COLO668 (cell line): ENCODE data around the gene GMNC.
"Not testable (repeated sequence)": the region's sequence is repeated elsewhere in the genome, so short reads cannot be mapped to it uniquely, and the experiment has no call there.

Source experiments
- DNase-seq: peaks from one replicate; lab custom pipeline; 2025; ENCODE audit not compliant: unreplicated experiment; lab: John Stamatoyannopoulos, UW

GMNC gene

GRCh38 chr3:190862209-190863118, at the start of gene GMNC:
Gene GMNC (minus strand): TSS chr3:190862694. CDS start chr3:190862615, 79 bp downstream.
- DNase-seq: no peak

GRCh38 chr3:190911382-190911781, 48.9 kb upstream of the GMNC start:
- peak; percentile 30 for DNase-seq

DNA sequence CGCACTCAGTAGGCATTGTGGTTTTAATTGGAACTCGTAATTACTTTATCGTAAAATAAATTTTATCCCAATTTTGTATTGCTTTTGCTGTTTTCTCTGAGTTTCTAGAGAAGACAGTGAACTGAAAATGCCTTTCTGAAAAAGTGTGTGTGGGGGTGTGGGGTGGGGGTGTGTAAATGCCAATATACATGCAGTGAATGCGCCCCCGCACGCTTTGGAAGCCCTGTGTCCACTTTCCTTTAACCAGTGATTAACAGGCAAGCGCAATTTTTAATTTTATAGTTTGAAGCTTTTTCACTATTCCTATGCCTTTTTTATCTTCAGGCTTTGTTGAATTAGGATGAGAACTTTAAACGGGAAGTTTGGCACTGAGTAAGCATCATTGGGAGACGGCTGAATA, 47.4 kb upstream of the GMNC start:
- no peak for DNase-seq

- DNase-seq: no peak
Measured at GRCh38 chr3:190903156-190903555, 40.7 kb upstream of the GMNC start.

DNA sequence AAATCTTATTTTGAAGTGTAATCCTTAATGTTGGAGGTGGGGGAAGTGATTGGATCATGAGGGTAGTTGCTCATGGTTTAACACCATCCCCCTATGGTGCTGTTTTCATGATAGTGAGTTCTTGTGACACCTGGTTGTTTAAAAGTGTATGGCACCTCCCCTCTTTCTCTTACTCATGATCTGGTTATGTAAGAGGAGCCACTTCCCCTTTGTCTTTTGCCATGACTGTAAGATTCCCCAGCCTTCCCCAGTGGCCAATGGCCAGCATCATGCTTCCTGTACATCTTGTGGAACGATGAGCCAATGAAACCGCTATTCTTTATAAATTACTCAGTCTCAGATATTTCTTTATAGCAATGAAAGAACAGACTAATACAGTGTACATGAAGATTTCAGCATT, 39.8 kb upstream of the GMNC start:
- DNase-seq: no peak

DNA sequence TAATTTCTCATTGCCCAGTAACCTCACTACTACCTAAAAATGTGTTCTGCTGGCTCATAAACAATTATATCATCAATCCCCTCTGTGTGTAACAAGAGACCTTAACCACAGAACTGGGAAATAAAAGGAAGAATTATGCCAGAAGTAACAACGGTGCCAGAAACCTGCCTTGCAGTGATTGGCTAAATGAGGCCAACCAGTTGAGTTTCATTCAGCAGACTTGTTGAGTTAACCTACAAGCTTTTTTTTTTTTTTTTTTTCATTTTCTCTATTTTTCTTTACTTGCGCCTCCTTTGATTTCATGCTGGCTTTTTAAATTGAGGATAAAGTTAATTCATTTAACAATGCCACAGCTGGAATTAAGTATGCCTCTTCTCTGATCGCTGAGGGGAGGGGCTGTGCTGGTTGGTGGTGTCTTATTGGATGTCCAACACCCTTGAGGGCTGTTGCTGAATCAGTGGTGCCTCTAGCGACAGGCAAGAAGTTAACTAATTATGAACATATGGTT, 30.0 kb upstream of the GMNC start:
- no peak for DNase-seq

DNA sequence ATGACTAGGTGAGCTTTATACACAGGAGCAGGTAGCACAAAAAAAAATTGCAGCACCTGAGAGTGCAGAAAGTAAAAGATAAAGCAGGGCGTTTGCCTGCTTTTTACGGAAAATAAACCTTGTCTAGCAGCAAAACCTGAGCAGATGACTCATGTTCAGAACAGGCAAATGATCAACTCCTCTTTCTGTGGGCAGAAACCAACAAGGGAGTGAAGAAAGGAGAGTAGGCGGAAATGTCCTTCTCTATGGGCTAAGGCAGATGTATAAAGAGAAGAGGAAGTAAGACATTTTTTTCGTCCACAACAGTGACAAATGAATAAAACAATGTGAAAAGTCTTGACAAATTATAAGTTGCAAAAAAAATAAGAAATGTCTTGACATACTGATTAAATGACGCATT, 24.5 kb upstream of the GMNC start:
- no peak for DNase-seq

DNA sequence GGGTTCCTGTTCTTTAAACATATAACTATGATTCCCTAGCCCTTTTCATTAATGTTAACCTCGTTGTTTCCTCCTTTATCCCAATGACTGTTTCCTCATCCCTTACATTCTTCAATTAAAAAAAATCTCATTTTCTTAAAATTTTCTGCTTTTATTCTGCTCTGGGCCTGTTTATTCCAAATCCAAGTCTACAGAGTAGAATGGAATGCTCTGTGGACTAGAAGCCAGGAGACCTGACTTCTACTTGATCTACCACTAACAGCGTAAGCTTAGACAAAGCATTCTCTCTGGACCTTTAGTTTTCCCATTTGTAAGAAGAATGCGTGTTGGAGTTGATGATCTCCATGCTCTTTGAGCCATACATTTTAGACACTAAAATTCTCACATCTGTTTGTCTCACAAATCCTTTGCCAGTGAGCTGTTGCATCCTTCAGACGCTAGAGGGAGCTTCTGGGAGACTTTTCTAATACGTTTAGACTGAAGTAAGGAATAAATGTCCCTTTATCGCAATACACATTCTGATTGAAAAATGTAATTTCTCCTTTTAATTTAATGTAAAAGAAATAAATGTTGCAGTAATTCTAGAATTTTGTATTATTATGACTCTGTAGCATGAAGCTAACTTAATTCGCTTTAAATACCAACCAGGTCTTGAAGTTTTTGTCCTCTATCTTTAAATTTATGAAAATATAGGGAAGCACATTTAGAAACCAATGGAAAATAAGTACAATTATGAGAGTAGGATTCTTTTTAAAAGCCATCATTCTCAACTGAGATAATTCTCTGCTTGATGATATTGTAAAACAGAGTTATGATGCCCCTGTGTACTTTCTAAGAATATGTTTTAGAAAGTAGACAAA, 21.7 kb upstream of the GMNC start:
- DNase-seq: peak; percentile 16

- DNase-seq: no peak
Measured at GRCh38 chr3:190883141-190883540, 20.6 kb upstream of the GMNC start.

- DNase-seq: no peak
Measured at GRCh38 chr3:190877925-190878324, 15.4 kb upstream of the GMNC start.

DNA sequence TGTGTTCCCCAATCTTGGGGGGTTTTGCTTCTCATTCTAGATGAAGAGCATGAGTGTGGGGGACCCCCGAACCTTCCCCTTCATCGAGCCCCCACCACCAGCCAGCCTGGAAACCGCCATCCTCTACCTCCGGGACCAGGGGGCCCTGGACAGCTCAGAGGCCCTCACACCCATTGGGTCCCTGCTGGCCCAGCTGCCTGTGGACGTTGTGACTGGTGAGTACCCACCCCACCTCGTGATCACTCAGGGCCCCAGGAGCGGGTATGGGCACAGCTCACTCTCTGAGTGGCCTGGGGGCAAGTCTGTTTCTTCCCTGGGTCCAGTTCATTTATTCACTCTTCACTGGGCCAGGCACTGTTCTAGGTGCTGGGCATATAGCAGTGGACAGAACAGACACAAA, 13.9 kb upstream of the GMNC start:
- DNase-seq: not testable (repeated sequence)

- not testable (repeated sequence) for DNase-seq
Measured at GRCh38 chr3:190875061-190875460, 12.6 kb upstream of the GMNC start.

GRCh38 chr3:190870127-190870526, 7.6 kb upstream of the GMNC start:
- DNase-seq: no peak

DNA sequence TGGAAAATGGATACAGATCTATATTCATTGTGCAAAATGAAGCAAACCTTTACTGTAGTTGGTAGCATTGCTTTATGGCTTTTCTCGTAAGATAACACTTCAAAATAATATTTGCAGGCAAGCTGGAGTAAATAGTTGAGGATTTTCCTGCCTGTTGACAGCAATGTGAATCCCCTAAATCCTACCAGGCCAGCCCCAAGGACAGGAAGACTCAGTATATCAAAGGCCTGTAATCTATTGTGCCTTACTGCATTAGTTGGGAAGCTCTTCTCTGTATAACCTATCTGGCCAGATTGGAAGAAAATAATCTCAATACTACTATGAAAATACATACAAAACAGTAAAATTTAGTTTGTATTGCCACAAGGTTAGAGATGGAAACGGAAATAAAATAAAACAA, 4.6 kb upstream of the GMNC start:
- no peak for DNase-seq

- no peak for DNase-seq
Measured at GRCh38 chr3:190865828-190866227, 3.3 kb upstream of the GMNC start.

DNA sequence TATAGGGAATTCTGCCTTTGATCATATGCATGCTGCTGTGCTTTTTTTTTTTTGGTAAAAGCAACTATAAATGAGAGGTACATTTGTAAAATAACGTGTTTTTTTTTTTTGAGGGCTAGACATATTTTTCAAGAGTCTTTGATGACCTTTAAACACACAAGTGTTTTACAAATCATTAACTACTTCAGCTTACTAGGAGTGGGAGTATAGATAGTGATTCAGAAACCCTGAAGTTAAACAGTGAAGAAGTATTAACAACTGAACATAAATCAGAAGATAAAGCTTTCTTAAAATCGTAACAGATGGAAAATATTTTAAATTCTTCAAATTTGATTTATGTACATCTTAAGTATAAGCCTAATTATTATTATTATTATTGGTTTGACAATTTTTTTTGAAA, 2.9 kb upstream of the GMNC start:
- DNase-seq: no peak

DNA sequence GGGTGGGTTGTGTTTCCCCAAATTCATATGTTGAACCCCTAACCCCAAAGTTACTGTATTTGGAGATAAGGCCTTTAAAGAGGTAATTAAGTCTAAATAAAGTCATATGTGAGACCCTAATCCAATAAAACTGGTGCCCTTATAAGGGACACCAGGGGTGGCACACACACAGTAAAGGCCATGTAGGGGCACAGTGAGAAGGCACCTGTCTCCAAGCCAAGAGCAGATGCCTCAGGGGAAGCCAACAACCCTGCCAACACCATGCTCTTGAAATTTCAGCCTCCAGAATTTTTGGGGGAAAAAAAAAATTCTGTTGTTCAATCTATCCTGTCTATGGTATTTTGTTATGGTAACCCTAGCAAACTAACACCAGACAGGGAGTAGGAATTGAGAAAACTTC, 1.5 kb upstream of the GMNC start:
- no peak for DNase-seq

DNA sequence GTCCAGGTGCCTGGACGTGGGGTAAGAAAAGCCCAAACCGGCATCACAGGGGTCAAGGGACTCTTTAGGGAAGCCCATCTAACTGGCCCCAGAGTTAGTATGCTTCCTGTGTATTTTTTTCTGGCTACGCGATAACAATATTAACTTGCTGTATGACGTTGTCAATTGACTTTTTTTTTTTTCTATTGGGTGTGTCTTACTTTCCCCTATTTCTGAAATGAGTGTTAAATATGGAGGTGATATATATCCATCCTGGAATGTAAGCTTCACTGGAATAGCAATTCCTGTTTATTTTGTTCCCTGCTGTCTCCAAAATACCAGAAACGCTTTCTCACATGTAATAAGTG, 598 bp upstream of the GMNC start:
- DNase-seq: no peak

DNA sequence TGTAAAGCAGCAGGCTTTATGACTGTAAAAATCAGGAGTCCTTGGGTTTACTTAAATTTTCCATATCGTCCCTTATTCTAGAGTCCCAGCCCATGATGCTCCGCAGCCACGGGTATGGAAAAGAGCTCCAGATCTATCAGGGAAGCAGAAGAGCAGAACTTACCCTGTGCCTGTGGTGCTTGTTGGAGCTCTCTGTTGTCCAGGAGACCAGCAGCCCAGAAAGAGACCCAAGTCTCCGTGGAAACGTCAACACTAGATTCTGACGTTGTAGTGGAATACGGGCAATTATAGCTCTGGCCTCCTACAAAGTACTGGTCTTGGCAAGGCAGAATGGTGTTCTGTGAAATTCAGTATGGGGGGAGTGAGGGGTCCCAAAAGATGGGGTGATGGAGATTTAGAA, 2.0 kb downstream of the GMNC start:
- no peak for DNase-seq

- no peak for DNase-seq
Measured at GRCh38 chr3:190855151-190855550, 7.3 kb downstream of the GMNC start.

- DNase-seq: no peak
Measured at GRCh38 chr3:190854062-190854461, 8.4 kb downstream of the GMNC start.

- DNase-seq: no peak
Measured at GRCh38 chr3:190853464-190853863, 9.0 kb downstream of the GMNC start.
